Choroid plexus epithelial cell (primary cell): ENCODE measurements around the gene HHATL.
A peak's percentile ranks its signal among the peaks of the same experiment; 100 is the strongest.
"Not testable (repeated sequence)": the region's sequence is repeated elsewhere in the genome, so short reads cannot be mapped to it uniquely, and the experiment has no call there.

ENCODE experiments used
- DNase-seq: peaks from one replicate; pipeline ENCODE4 v3.0.0-alpha.2; 2010; ENCODE audit warnings: low read depth
- H3K4me3 ChIP-seq: 2 replicates; pipeline ENCODE4 v1.5.1; 2011; ENCODE audit warnings: low read depth, mild to moderate bottlenecking, control low read depth, low read length, moderate library complexity
- TF ChIP-seq, protein P1 (sequence below): conservative IDR thresholded peaks from 2 replicates; pipeline ENCODE4 v1.5.1; 2011; ENCODE audit warnings: low read depth, mild to moderate bottlenecking, control low read depth, inconsistent platforms, low read length, moderate library complexity

The HHATL gene

DNA sequence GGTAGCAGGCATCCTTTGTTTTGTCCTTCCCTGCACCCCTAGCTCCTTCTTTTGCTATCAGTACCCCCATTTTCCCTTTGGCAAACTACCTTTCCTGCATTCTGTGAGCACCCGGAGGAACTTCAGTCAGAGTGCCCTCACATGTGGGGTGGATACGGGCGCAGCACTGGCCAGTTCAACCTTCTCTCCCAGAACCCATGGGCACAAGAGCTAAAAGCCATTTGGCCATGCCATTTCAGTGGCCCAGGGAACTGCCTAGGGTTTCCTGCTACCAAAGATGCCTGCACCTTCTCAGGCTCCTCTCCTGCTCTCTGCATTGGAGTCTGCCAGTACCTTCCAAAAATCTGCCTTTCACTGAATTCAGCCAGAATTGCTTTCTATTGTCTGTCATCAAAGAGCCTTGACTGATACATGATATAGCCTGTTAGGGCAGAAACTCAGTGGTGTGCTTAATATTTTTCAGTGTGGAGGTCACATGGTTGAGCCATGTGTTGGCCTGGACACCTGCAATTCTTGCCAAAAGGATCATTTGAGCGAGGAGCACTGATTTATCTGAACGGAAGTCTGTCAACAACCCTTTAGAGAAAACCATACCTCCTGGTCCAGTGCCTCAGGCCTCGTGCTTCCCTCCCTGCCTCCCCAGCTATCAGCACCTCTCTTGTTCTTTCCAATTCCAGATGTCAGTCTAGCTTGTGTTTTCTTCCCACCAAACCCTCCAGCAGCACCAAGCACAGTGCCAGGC, 27.0 kb upstream of the HHATL start:
- TF ChIP-seq, protein P1, sequence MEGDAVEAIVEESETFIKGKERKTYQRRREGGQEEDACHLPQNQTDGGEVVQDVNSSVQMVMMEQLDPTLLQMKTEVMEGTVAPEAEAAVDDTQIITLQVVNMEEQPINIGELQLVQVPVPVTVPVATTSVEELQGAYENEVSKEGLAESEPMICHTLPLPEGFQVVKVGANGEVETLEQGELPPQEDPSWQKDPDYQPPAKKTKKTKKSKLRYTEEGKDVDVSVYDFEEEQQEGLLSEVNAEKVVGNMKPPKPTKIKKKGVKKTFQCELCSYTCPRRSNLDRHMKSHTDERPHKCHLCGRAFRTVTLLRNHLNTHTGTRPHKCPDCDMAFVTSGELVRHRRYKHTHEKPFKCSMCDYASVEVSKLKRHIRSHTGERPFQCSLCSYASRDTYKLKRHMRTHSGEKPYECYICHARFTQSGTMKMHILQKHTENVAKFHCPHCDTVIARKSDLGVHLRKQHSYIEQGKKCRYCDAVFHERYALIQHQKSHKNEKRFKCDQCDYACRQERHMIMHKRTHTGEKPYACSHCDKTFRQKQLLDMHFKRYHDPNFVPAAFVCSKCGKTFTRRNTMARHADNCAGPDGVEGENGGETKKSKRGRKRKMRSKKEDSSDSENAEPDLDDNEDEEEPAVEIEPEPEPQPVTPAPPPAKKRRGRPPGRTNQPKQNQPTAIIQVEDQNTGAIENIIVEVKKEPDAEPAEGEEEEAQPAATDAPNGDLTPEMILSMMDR, result no peak
- peak; percentile 10 for DNase-seq

DNA sequence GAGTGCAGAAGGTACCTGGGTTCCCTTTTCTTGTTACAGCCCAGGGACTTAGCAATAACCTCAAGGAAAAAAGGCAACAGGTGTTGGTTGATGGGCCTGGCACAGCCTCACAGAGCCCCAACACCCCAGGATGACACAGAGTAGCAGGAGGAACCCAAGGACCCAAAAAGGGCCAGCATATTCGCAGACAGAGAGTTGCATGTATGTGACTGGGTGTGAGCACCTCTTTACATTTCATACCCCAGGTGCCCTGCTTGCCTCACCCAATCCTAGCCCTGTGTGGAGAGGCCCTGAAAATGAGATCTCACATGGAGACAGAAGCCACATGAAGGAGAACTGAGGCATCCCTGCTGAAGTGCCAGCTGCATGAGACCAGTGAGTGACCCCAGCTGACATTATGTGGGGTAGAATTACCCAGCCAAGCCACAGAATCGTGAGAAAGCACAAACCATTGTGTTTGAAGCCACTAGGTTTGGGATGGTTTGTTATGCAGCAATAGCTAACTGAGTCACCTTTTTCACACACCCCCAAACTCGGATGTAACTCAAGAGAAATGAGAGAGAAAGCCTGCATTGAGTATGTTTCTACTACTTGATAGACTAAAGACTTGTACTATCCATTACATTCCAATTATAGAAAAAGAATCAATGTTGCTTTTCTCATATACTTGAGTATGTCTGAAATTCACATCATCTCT, 26.2 kb upstream of the HHATL start:
- no peak overlapping the region for H3K4me3 ChIP-seq
- TF ChIP-seq, protein P1, result no peak
- no peak for DNase-seq

More for the DNA sequence above, 27.0 kb upstream of the HHATL start:
- H3K4me3 ChIP-seq, result no peak overlapping the region

DNA sequence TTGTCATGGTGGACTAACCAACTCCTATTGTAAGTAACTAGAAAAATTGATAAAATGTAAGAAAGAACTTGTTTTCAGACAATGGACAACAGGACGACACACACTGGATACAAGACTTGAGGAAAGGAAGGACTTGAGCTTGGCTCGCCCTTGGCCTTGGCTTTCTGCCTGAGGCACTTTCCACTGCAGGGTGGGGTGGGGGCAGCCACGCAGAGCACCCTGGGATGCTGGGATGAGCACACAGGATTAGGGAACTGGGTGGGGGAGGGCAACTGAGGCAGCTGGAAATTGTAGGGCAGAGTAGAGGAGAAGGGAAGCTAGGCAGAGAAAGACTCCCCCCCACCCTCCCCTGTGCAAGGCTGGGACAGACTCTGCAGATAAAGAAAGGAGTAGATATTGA, 25.5 kb upstream of the HHATL start:
- H3K4me3 ChIP-seq, result no peak overlapping the region
- TF ChIP-seq, protein P1, result no peak
- DNase-seq, result no peak

DNA sequence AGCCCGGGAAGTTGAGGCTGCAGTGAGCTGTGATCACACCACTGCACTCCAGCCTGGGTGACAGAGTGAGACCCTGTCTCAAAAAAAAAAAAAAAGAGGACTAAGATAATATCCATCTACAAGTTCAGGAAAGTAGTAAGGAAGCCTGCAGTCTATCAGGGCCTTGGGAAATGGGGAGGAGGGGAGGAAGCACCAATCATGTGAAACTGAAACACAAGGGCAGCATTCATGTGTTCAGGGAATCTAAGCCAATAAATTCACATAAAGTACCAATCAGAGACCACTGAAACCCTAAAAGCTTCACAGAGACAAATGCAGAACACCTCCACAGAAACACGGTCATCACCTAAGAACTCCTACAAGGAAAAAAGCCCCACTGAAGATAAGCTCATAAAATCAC, 22.9 kb upstream of the HHATL start:
- DNase-seq, result no peak
- no peak overlapping the region for H3K4me3 ChIP-seq
- TF ChIP-seq, protein P1, result no peak

DNA sequence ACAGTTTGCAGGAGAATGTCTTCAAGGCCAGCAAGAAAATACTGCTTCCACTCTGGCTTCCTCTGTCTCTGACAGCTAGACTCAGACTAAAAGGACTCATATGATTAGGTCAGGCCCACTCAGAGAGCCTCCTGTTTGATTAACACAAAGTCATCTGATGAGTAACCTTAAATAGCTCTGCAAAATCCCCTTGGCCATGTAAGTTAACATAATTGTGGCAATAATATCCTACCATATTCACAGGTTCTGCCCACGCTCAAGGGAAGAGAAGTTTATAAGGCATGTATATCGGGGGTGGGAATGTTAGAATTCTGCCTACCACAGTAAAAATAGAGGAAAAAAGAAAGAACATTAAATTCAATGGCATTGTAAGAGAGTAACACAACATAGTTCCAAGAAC, 20.6 kb upstream of the HHATL start:
- DNase-seq, result no peak
- H3K4me3 ChIP-seq, result no peak overlapping the region
- TF ChIP-seq, protein P1, result no peak

DNA sequence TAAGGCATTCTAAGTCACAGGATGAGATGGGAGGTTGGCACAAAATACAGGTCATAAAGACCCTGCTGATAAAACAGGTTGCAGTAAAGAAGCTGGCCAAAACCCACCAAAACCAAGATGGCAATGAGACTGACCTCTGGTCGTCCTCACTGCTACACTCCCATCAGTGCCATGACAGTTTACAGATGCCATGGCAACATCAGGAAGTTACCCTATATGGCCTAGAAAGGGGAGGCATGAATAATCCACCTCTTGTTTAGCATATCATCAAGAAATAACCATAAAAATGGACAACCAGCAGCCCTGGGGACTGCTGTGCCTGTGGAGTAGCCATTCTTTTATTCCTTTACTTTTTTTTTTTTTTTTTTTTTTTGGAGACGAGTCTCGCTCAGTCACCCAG, 19.8 kb upstream of the HHATL start:
- not testable (repeated sequence) for DNase-seq, H3K4me3 ChIP-seq

DNA sequence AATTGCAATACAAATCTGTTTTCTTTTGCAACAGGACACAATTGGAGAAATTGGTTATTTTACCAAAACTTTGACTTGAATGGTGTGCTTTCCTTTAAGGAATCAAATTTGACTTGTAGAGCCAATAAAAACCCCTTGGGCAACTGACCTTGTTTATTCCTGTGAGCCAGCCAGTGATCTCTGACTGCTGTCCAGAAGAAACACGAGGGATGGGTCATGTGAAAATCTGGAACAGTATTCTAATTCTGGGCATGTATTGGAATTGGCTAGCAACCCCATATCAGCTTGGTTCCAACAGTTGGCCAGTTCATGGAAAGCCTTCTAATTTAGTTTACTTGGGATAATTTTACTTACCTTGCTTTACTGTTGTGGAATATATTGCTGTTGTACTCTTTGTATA, 19.1 kb upstream of the HHATL start:
- H3K4me3 ChIP-seq, result no peak overlapping the region
- TF ChIP-seq, protein P1, result no peak
- DNase-seq, result no peak
